ENCODE measurements around the gene BBS12.
"Not testable (repeated sequence)": the region's sequence is repeated elsewhere in the genome, so short reads cannot be mapped to it uniquely, and the experiment has no call there.

The BBS12 gene

GRCh38 chr4:122783301-122784215 is 51.1 kb downstream of the BBS12 start:
- no peak overlapping the region for H3K4me3 ChIP-seq (ENCODE audit: low read depth, low read length)
- no peak for TF ChIP-seq CTCF (IDR thresholded peaks at IDR 0.05; ENCODE audit: borderline replicate concordance, insufficient read depth, low read depth, low read length)

GRCh38 chr4:122784261-122784660 is 51.8 kb downstream of the BBS12 start:
- no peak for TF ChIP-seq CTCF (IDR thresholded peaks at IDR 0.05; ENCODE audit: borderline replicate concordance, insufficient read depth, low read depth, low read length)
- H3K4me3 ChIP-seq (ENCODE audit: low read depth, low read length): no peak overlapping the region

- H3K4me3 ChIP-seq (ENCODE audit: low read depth, low read length): no peak overlapping the region
- no peak for TF ChIP-seq CTCF (IDR thresholded peaks at IDR 0.05; ENCODE audit: borderline replicate concordance, insufficient read depth, low read depth, low read length)
Measured at GRCh38 chr4:122785099-122785498, 52.6 kb downstream of the BBS12 start.

- H3K4me3 ChIP-seq (ENCODE audit: low read depth, low read length): not testable (repeated sequence)
Measured at GRCh38 chr4:122786296-122786695, 53.8 kb downstream of the BBS12 start.

GRCh38 chr4:122786920-122787319 is 54.4 kb downstream of the BBS12 start:
- not testable (repeated sequence) for H3K4me3 ChIP-seq (ENCODE audit: low read depth, low read length)

GRCh38 chr4:122787940-122788339 is 55.4 kb downstream of the BBS12 start:
- TF ChIP-seq CTCF (IDR thresholded peaks at IDR 0.05; ENCODE audit: borderline replicate concordance, insufficient read depth, low read depth, low read length): no peak
- H3K4me3 ChIP-seq (ENCODE audit: low read depth, low read length): no peak overlapping the region

GRCh38 chr4:122788935-122789334 is 56.4 kb downstream of the BBS12 start:
- H3K4me3 ChIP-seq (ENCODE audit: low read depth, low read length): no peak overlapping the region
- TF ChIP-seq CTCF (IDR thresholded peaks at IDR 0.05; ENCODE audit: borderline replicate concordance, insufficient read depth, low read depth, low read length): no peak

- H3K4me3 ChIP-seq (ENCODE audit: low read depth, low read length): no peak overlapping the region
- TF ChIP-seq CTCF (IDR thresholded peaks at IDR 0.05; ENCODE audit: borderline replicate concordance, insufficient read depth, low read depth, low read length): no peak
Measured at GRCh38 chr4:122793811-122794210, 61.3 kb downstream of the BBS12 start.

All from GM12875 (cell line).